SIG-M5 treated with dmso at 0.1 percent for 504 hours (cell line): ENCODE results near the gene SHISAL1.
"Not testable (repeated sequence)": the region's sequence is repeated elsewhere in the genome, so short reads cannot be mapped to it uniquely, and the experiment has no call there.

Source experiments
- DNase-seq: peaks from one replicate; lab custom pipeline; 2025; ENCODE audit not compliant: unreplicated experiment; lab: John Stamatoyannopoulos, UW

SHISAL1 gene

GRCh38 chr22:44304354-44304753 is 8.4 kb downstream of the SHISAL1 start:
- DNase-seq = no peak

- DNase-seq = not testable (repeated sequence)
These were observed 10.4 kb downstream of the SHISAL1 start for GRCh38 chr22:44302363-44302762.

GRCh38 chr22:44301039-44301438 is 11.7 kb downstream of the SHISAL1 start:
- DNase-seq = no peak

GRCh38 chr22:44299124-44299523 is 13.6 kb downstream of the SHISAL1 start:
- no peak for DNase-seq

GRCh38 chr22:44298406-44299091 is 14.2 kb downstream of the SHISAL1 start:
- DNase-seq = no peak

GRCh38 chr22:44297470-44298061 is 15.2 kb downstream of the SHISAL1 start:
- DNase-seq = no peak

GRCh38 chr22:44295406-44295805 is 17.3 kb downstream of the SHISAL1 start:
- no peak for DNase-seq

- no peak for DNase-seq
These were observed 18.9 kb downstream of the SHISAL1 start for GRCh38 chr22:44293876-44294275.

- DNase-seq = no peak
These were observed 19.7 kb downstream of the SHISAL1 start for GRCh38 chr22:44293034-44293433.

- DNase-seq = no peak
These were observed 20.2 kb downstream of the SHISAL1 start for GRCh38 chr22:44292521-44292920.

- no peak for DNase-seq
These were observed 20.9 kb downstream of the SHISAL1 start for GRCh38 chr22:44291674-44292360.

GRCh38 chr22:44291265-44291664 is 21.5 kb downstream of the SHISAL1 start:
- no peak for DNase-seq

GRCh38 chr22:44289414-44290171 is 23.2 kb downstream of the SHISAL1 start:
- DNase-seq = no peak

GRCh38 chr22:44288913-44289312 is 23.8 kb downstream of the SHISAL1 start:
- DNase-seq = no peak

GRCh38 chr22:44287741-44288140 is 25.0 kb downstream of the SHISAL1 start:
- DNase-seq = no peak

GRCh38 chr22:44287121-44287693 is 25.5 kb downstream of the SHISAL1 start:
- DNase-seq = no peak

GRCh38 chr22:44286646-44287045 is 26.1 kb downstream of the SHISAL1 start:
- no peak for DNase-seq

GRCh38 chr22:44284711-44285110 is 28.0 kb downstream of the SHISAL1 start:
- DNase-seq = no peak

GRCh38 chr22:44281768-44282637 is 30.7 kb downstream of the SHISAL1 start:
- DNase-seq = no peak

GRCh38 chr22:44280665-44281188 is 32.0 kb downstream of the SHISAL1 start:
- no peak for DNase-seq
